Measurements from ENCODE around the gene KLRC4.
"Not testable (repeated sequence)": the region's sequence is repeated elsewhere in the genome, so short reads cannot be mapped to it uniquely, and the experiment has no call there.

The KLRC4 gene

GRCh38 chr12:10371893-10372535, 37.5 kb downstream of the KLRC4 start:
- H3K36me3 ChIP-seq (ENCODE audit: control insufficient read depth in 5 of 5, insufficient read depth in 5 of 5, low read length in 5 of 5); H3K9me3 ChIP-seq (ENCODE audit: control insufficient read depth in 5 of 5, low read length in 5 of 5); H3K27me3 ChIP-seq (ENCODE audit: control insufficient read depth in 5 of 5, insufficient read depth in 4 of 5, low read length in 5 of 5); H3K9ac ChIP-seq (ENCODE audit: low read length in 5 of 5); H3K27ac ChIP-seq (ENCODE audit: low read depth, low read length); H3K4me3 ChIP-seq (ENCODE audit: low read depth in 1 of 5, low read length in 5 of 5): not testable (repeated sequence)
- H3K4me1 ChIP-seq (ENCODE audit: control insufficient read depth in 5 of 5, insufficient read depth in 5 of 5, low read length in 5 of 5), result peaks cover 0 to 18% (median 12%) of the 10 kb centered on the region in 5 donors

- H3K4me3 ChIP-seq (ENCODE audit: low read depth in 1 of 5, low read length in 5 of 5), result no peak overlapping the region
- peaks cover 0 to 3% (median 0%) of the 10 kb centered on the region in 5 donors for H3K9me3 ChIP-seq (ENCODE audit: control insufficient read depth in 5 of 5, low read length in 5 of 5)
- no peak overlapping the region for H3K9ac ChIP-seq (ENCODE audit: low read length in 5 of 5)
- H3K27me3 ChIP-seq (ENCODE audit: control insufficient read depth in 5 of 5, insufficient read depth in 4 of 5, low read length in 5 of 5), result no peaks in the 10 kb centered on the region
- H3K4me1 ChIP-seq (ENCODE audit: control insufficient read depth in 5 of 5, insufficient read depth in 5 of 5, low read length in 5 of 5), result peaks cover 6 to 37% (median 25%) of the 10 kb centered on the region in 5 donors
- H3K27ac ChIP-seq (ENCODE audit: low read depth, low read length), result peak overlapping the region; percentile 76
- H3K36me3 ChIP-seq (ENCODE audit: control insufficient read depth in 5 of 5, insufficient read depth in 5 of 5, low read length in 5 of 5), result no peaks in the 10 kb centered on the region
Measured at GRCh38 chr12:10369557-10370415, 39.8 kb downstream of the KLRC4 start.

GRCh38 chr12:10368206-10369171, 41.1 kb downstream of the KLRC4 start:
- Histone ChIP-seq H3K9me3 (ENCODE audit: control insufficient read depth in 5 of 5, low read length in 5 of 5) (peaks cover 0 to 3% (median 0%) of the 10 kb centered on the region in 5 donors), H3K36me3 (ENCODE audit: control insufficient read depth in 5 of 5, insufficient read depth in 5 of 5, low read length in 5 of 5) (no peaks in the 10 kb centered on the region), H3K4me1 (ENCODE audit: control insufficient read depth in 5 of 5, insufficient read depth in 5 of 5, low read length in 5 of 5) (peaks cover 10 to 47% (median 36%) of the 10 kb centered on the region in 5 donors), H3K9ac (ENCODE audit: low read length in 5 of 5) (peak overlapping the region in 1 of 5 donors; percentile 56), H3K27ac (ENCODE audit: low read depth, low read length) (peak overlapping the region; percentile 76), H3K4me3 (ENCODE audit: low read depth in 1 of 5, low read length in 5 of 5) (peak overlapping the region in 2 of 5 donors; percentile 1 to 26), H3K27me3 (ENCODE audit: control insufficient read depth in 5 of 5, insufficient read depth in 4 of 5, low read length in 5 of 5) (no peaks in the 10 kb centered on the region)

- not testable (repeated sequence) for H3K27me3 ChIP-seq (ENCODE audit: control insufficient read depth in 5 of 5, insufficient read depth in 4 of 5, low read length in 5 of 5); H3K9me3 ChIP-seq (ENCODE audit: control insufficient read depth in 5 of 5, low read length in 5 of 5); H3K4me3 ChIP-seq (ENCODE audit: low read depth in 1 of 5, low read length in 5 of 5); H3K36me3 ChIP-seq (ENCODE audit: control insufficient read depth in 5 of 5, insufficient read depth in 5 of 5, low read length in 5 of 5); H3K9ac ChIP-seq (ENCODE audit: low read length in 5 of 5)
- H3K27ac ChIP-seq (ENCODE audit: low read depth, low read length), result peak overlapping the region; percentile 76
- peaks cover 10 to 50% (median 34%) of the 10 kb centered on the region in 5 donors for H3K4me1 ChIP-seq (ENCODE audit: control insufficient read depth in 5 of 5, insufficient read depth in 5 of 5, low read length in 5 of 5)
Measured at GRCh38 chr12:10367714-10368113, 41.8 kb downstream of the KLRC4 start.

- peaks cover 10 to 46% (median 28%) of the 10 kb centered on the region in 5 donors for H3K4me1 ChIP-seq (ENCODE audit: control insufficient read depth in 5 of 5, insufficient read depth in 5 of 5, low read length in 5 of 5)
- no peak overlapping the region for H3K4me3 ChIP-seq (ENCODE audit: low read depth in 1 of 5, low read length in 5 of 5)
- peaks cover 0 to 3% (median 0%) of the 10 kb centered on the region in 5 donors for H3K9me3 ChIP-seq (ENCODE audit: control insufficient read depth in 5 of 5, low read length in 5 of 5)
- no peaks in the 10 kb centered on the region for H3K36me3 ChIP-seq (ENCODE audit: control insufficient read depth in 5 of 5, insufficient read depth in 5 of 5, low read length in 5 of 5)
- peak overlapping the region; percentile 99 for H3K27ac ChIP-seq (ENCODE audit: low read depth, low read length)
- H3K27me3 ChIP-seq (ENCODE audit: control insufficient read depth in 5 of 5, insufficient read depth in 4 of 5, low read length in 5 of 5), result no peaks in the 10 kb centered on the region
- H3K9ac ChIP-seq (ENCODE audit: low read length in 5 of 5), result no peak overlapping the region
Measured at GRCh38 chr12:10366875-10367274, 42.7 kb downstream of the KLRC4 start.

- Histone ChIP-seq H3K27me3 (ENCODE audit: control insufficient read depth in 5 of 5, insufficient read depth in 4 of 5, low read length in 5 of 5) (no peaks in the 10 kb centered on the region), H3K27ac (ENCODE audit: low read depth, low read length) (peak overlapping the region; percentile 99), H3K9me3 (ENCODE audit: control insufficient read depth in 5 of 5, low read length in 5 of 5) (peaks cover 0 to 3% (median 0%) of the 10 kb centered on the region in 5 donors), H3K9ac (ENCODE audit: low read length in 5 of 5) (peak overlapping the region in 3 of 5 donors; percentile 78 to 85 (median 82)), H3K4me1 (ENCODE audit: control insufficient read depth in 5 of 5, insufficient read depth in 5 of 5, low read length in 5 of 5) (peaks cover 10 to 48% (median 28%) of the 10 kb centered on the region in 5 donors), H3K4me3 (ENCODE audit: low read depth in 1 of 5, low read length in 5 of 5) (peak overlapping the region; percentile 79 to 97 (median 92)), H3K36me3 (ENCODE audit: control insufficient read depth in 5 of 5, insufficient read depth in 5 of 5, low read length in 5 of 5) (no peaks in the 10 kb centered on the region)
Measured at GRCh38 chr12:10365696-10366405, 43.7 kb downstream of the KLRC4 start.

- Histone ChIP-seq H3K36me3 (ENCODE audit: control insufficient read depth in 5 of 5, insufficient read depth in 5 of 5, low read length in 5 of 5) (no peaks in the 10 kb centered on the region), H3K4me3 (ENCODE audit: low read depth in 1 of 5, low read length in 5 of 5) (peak overlapping the region; percentile 79 to 97 (median 92)), H3K27me3 (ENCODE audit: control insufficient read depth in 5 of 5, insufficient read depth in 4 of 5, low read length in 5 of 5) (no peaks in the 10 kb centered on the region), H3K27ac (ENCODE audit: low read depth, low read length) (peak overlapping the region; percentile 99), H3K4me1 (ENCODE audit: control insufficient read depth in 5 of 5, insufficient read depth in 5 of 5, low read length in 5 of 5) (peaks cover 10 to 48% (median 28%) of the 10 kb centered on the region in 5 donors), H3K9ac (ENCODE audit: low read length in 5 of 5) (peak overlapping the region; percentile 78 to 99 (median 82)), H3K9me3 (ENCODE audit: control insufficient read depth in 5 of 5, low read length in 5 of 5) (peaks cover 0 to 3% (median 0%) of the 10 kb centered on the region in 5 donors)
Measured at GRCh38 chr12:10364815-10365622, 44.5 kb downstream of the KLRC4 start.

- Histone ChIP-seq H3K36me3 (ENCODE audit: control insufficient read depth in 5 of 5, insufficient read depth in 5 of 5, low read length in 5 of 5) (no peaks in the 10 kb centered on the region), H3K9ac (ENCODE audit: low read length in 5 of 5) (peak overlapping the region; percentile 78 to 99 (median 82)), H3K4me3 (ENCODE audit: low read depth in 1 of 5, low read length in 5 of 5) (peak overlapping the region; percentile 79 to 97 (median 92)), H3K9me3 (ENCODE audit: control insufficient read depth in 5 of 5, low read length in 5 of 5) (peaks cover 0 to 3% (median 0%) of the 10 kb centered on the region in 5 donors), H3K27ac (ENCODE audit: low read depth, low read length) (peak overlapping the region; percentile 99), H3K27me3 (ENCODE audit: control insufficient read depth in 5 of 5, insufficient read depth in 4 of 5, low read length in 5 of 5) (no peaks in the 10 kb centered on the region), H3K4me1 (ENCODE audit: control insufficient read depth in 5 of 5, insufficient read depth in 5 of 5, low read length in 5 of 5) (peaks cover 10 to 48% (median 28%) of the 10 kb centered on the region in 5 donors)
Measured at GRCh38 chr12:10363914-10364814, 45.4 kb downstream of the KLRC4 start.

Data from subcutaneous abdominal adipose tissue (tissue), 5 donors.